GM12878 (cell line): ENCODE data around the gene CIDEC. TPM values are rescaled to one million over a fixed set of nuclear protein-coding genes. Genes with fewer than 3 reads are reported as not detected.
A peak's percentile ranks its signal among the peaks of the same experiment; 100 is the strongest.

ENCODE experiments used
- ATAC-seq: fragments of 200-7000 bp; cut with Tn5 transposase; 3 replicates; pipeline ENCODE4 v1.9.1; 2020; ENCODE audit warnings: mild to moderate bottlenecking, moderate library complexity
- BruUV-seq: library from RNA; stranded (reverse); fragments of 400-500 nt; replicated peaks from 2 replicates; lab custom pipeline; 2021; lab: Mats Ljungman, UMichigan
- CTCF ChIA-PET: fragments of 300-600 bp; sonication (Branson Sonifier 250); formaldehyde crosslinking; extraction: SDS; loops from one replicate; lab custom pipeline; 2021; ENCODE audit warnings: inconsistent platforms; lab: Yijun Ruan, JAX
- POLR2A ChIA-PET: fragments of 350-600 bp; formaldehyde crosslinking; extraction: SDS; loops from one replicate; lab custom pipeline; 2021; ENCODE audit warnings: inconsistent platforms; lab: Charles Lee
- RAD21 ChIA-PET: fragments of 300-600 bp; sonication (Branson Sonifier 250); formaldehyde crosslinking; loops from one replicate; lab custom pipeline; 2023; ENCODE audit warnings: antibody characterized with exemption; ENCODE audit not compliant: unreplicated experiment; lab: Charles Lee
- SMC1A ChIA-PET: fragments of 300-600 bp; sonication (Branson Sonifier 250); formaldehyde crosslinking; loops from one replicate; lab custom pipeline; 2023; ENCODE audit not compliant: unreplicated experiment, uncharacterized antibody; lab: Charles Lee
- DNase-seq: peaks from one replicate; pipeline ENCODE4 v3.0.0-alpha.2; 2011; ENCODE audit warnings: low read depth, low spot score
- FAIRE-seq: peaks from 3 replicates; lab custom pipeline; 2011; peaks lifted over from hg19 to GRCh38; lab: Jason Lieb, UNC
- H2AFZ ChIP-seq: 2 replicates; pipeline ENCODE4 v1.6.0; 2011; ENCODE audit warnings: low read depth, low read length, control low read depth; ENCODE audit not compliant: control insufficient read depth
- H3K27ac ChIP-seq: 2 replicates; pipeline ENCODE4 v1.5.1; 2011; ENCODE audit warnings: control low read depth; ENCODE audit not compliant: control insufficient read depth, insufficient read depth
- H3K27me3 ChIP-seq, 2 experiments: replicated peaks in 1 of 2; 2 replicates each; pipeline versions ENCODE4 v1.6.0 to v1.6.1; 2011; ENCODE audit warnings: low read length in 1 of 2; ENCODE audit not compliant: control insufficient read depth in 2 of 2, insufficient read depth in 2 of 2
- H3K36me3 ChIP-seq, 2 experiments: 2 replicates each; pipeline ENCODE4 v1.5.1; 2011; ENCODE audit warnings: low read length in 1 of 2; ENCODE audit not compliant: control insufficient read depth in 2 of 2, insufficient read depth in 2 of 2
- H3K4me1 ChIP-seq: 2 replicates; pipeline ENCODE4 v1.6.1; 2011; ENCODE audit warnings: mild to moderate bottlenecking, low read length, moderate library complexity, mixed read lengths; ENCODE audit not compliant: control insufficient read depth, insufficient read depth
- H3K4me2 ChIP-seq: 2 replicates; pipeline ENCODE4 v1.6.0; 2011; ENCODE audit warnings: control low read depth; ENCODE audit not compliant: control insufficient read depth, insufficient read depth
- H3K4me3 ChIP-seq: fragments of 200-600 bp; sonication (generic); 2 replicates; pipeline ENCODE4 v1.5.1; 2016
- H3K79me2 ChIP-seq: 2 replicates; pipeline ENCODE4 v1.6.0; 2011; ENCODE audit warnings: low read length; ENCODE audit not compliant: control insufficient read depth, insufficient read depth
- H3K9ac ChIP-seq: 2 replicates; pipeline ENCODE4 v1.8.0; 2011; ENCODE audit warnings: low read length, control low read depth, mixed read lengths; ENCODE audit not compliant: control insufficient read depth, insufficient read depth
- H3K9me3 ChIP-seq: replicated peaks from 3 replicates; pipeline ENCODE4 v1.5.1; 2011; ENCODE audit warnings: mild to moderate bottlenecking, low read length; ENCODE audit not compliant: control insufficient read depth, insufficient read depth
- H4K20me1 ChIP-seq: 2 replicates; pipeline ENCODE4 v1.6.0; 2011; ENCODE audit not compliant: control insufficient read depth, insufficient read depth
- ASH2L ChIP-seq: fragments of 300-600, 200-600 bp; sonication (generic); IDR thresholded peaks from 2 replicates; pipeline ENCODE4 v1.6.1; 2017; ENCODE audit warnings: low read depth, mild to moderate bottlenecking, borderline replicate concordance
- ESRRA ChIP-seq: IDR thresholded peaks from 2 replicates; pipeline ENCODE4 v1.6.1; 2012; ENCODE audit warnings: mild to moderate bottlenecking, low read length, improper control_type of control experiment
- FOXM1 ChIP-seq: IDR thresholded peaks from 2 replicates; pipeline ENCODE4 v1.6.1; 2012; ENCODE audit warnings: low read depth, mild to moderate bottlenecking, inconsistent platforms, low read length, moderate library complexity
- IKZF1 ChIP-seq: fragments of 450-650 bp; conservative IDR thresholded peaks from 2 replicates; pipeline ENCODE4 v1.6.1; 2017; ENCODE audit warnings: antibody characterized with exemption, mild to moderate bottlenecking
- IKZF2 ChIP-seq, 2 experiments: fragments of 450-650 bp; IDR thresholded peaks; 2 replicates each; pipeline ENCODE4 v1.6.1; 2017; ENCODE audit warnings: mild to moderate bottlenecking in 2 of 2, moderate library complexity in 2 of 2
- KLF5 ChIP-seq: fragments of 450-650 bp; IDR thresholded peaks from 2 replicates; pipeline ENCODE4 v1.6.1; 2014; ENCODE audit warnings: mild to moderate bottlenecking; ENCODE audit not compliant: partially characterized antibody
- LARP7 ChIP-seq: fragments of 450-650 bp; IDR thresholded peaks from 2 replicates; pipeline ENCODE4 v1.6.1; 2017; ENCODE audit warnings: mild to moderate bottlenecking
- MLLT1 ChIP-seq: fragments of 450-650 bp; IDR thresholded peaks from 2 replicates; pipeline ENCODE4 v1.6.1; 2016; ENCODE audit warnings: mild to moderate bottlenecking
- MTA2 ChIP-seq: fragments of 450-650 bp; IDR thresholded peaks from 2 replicates; pipeline ENCODE4 v1.6.1; 2016; ENCODE audit warnings: low read depth, mild to moderate bottlenecking, moderate library complexity
- NFIC ChIP-seq: IDR thresholded peaks from 2 replicates; pipeline ENCODE4 v1.6.1; 2012; ENCODE audit warnings: low read depth, mild to moderate bottlenecking, inconsistent platforms, low read length, moderate library complexity
- NR2C1 ChIP-seq: fragments of 450-650 bp; IDR thresholded peaks from 2 replicates; pipeline ENCODE4 v1.6.1; 2017; ENCODE audit warnings: antibody characterized with exemption, mild to moderate bottlenecking, moderate library complexity
- NR2F1 ChIP-seq: fragments of 450-650 bp; conservative IDR thresholded peaks from 2 replicates; pipeline ENCODE4 v1.6.1; 2017; ENCODE audit warnings: mild to moderate bottlenecking
- RELA ChIP-seq: fragments of 450-650 bp; IDR thresholded peaks from 2 replicates; pipeline ENCODE4 v1.8.0; 2014; ENCODE audit warnings: borderline replicate concordance; ENCODE audit not compliant: partially characterized antibody
- SKIL ChIP-seq: fragments of 450-650 bp; IDR thresholded peaks from 2 replicates; pipeline ENCODE4 v1.6.1; 2017; ENCODE audit warnings: mild to moderate bottlenecking, low read depth, inconsistent platforms; ENCODE audit not compliant: poor library complexity, severe bottlenecking
- SPI1 ChIP-seq: IDR thresholded peaks from 2 replicates; pipeline ENCODE4 v1.6.1; 2011; ENCODE audit warnings: low read depth, mild to moderate bottlenecking, low read length, moderate library complexity, borderline replicate concordance; ENCODE audit not compliant: insufficient read depth
- ZNF592 ChIP-seq: fragments of 450-650 bp; IDR thresholded peaks from 2 replicates; pipeline ENCODE4 v1.6.1; 2017; ENCODE audit warnings: mild to moderate bottlenecking, moderate library complexity
- WGBS: methylation state at CpG from one replicate; pipeline ENCODE4 v1.1.6; 2016; ENCODE audit warnings: low lambda C conversion rate; ENCODE audit not compliant: insufficient replicate concordance, insufficient coverage; ENCODE audit errors: missing lambda C conversion rate; 5-methylcytosine and 5-hydroxymethylcytosine counted together
- in situ Hi-C: fragments of 300-500 bp; cut with MboI; formaldehyde crosslinking; loops from 9 replicates; pipeline ENCODE4 v1.14.3; 2018; ENCODE audit warnings: mixed read lengths
- intact Hi-C: fragments of 100-400 bp; cut with micrococcal nuclease; formaldehyde crosslinking; loops from one replicate; pipeline ENCODE4 v1.14.2; 2022; ENCODE audit not compliant: unreplicated experiment
- polyA plus RNA-seq, 11 experiments: library from polyadenylated mRNA; depleted of rRNA in 4 of 11; unstranded in 6 of 11; stranded (reverse) in 5 of 11; fragments of >200 nt; fragmentation: Nextera tagmentation in 4 of 11; fragmentation: Illumina TruSeq in 1 of 11; extraction: Ambion mirVana in 4 of 11; extraction: Trizol in 1 of 11; gene quantifications; 1 replicate in 1 of 11; 2 replicates in 10 of 11; pipeline versions ENCODE4 v1.2.1 to v1.2.3, GENCODE V29; 2011 to 2016; ENCODE audit warnings: inconsistent platforms in 2 of 11, missing spikeins in 2 of 11, low read depth in 1 of 11
- total RNA-seq, 4 experiments: library from RNA; depleted of rRNA in 3 of 4; stranded (reverse); fragments of >200 nt in 3 of 4; fragmentation: Illumina TruSeq in 1 of 4; extraction: Trizol in 1 of 4; gene quantifications; 2 replicates each; pipeline versions ENCODE4 v1.2.1 to v1.2.3, GENCODE V29; 2013 to 2021

CIDEC gene
- total and polyA plus RNA-seq, 10 of the 15 experiments (the other 5 are each of a cell fraction or from before 2014, with no cell fraction given), result 0.10 to 0.49 TPM; not detected in 8

- RAD21 ChIA-PET, result no interaction called here
- CTCF ChIA-PET, result interaction anchor here (1.2 kb wide), 1 partner anchor 211 kb away, joined by 4 read pairs; no protein-coding TSS in a partner anchor
- Histone ChIP-seq H3K79me2 (no peaks in the 10 kb centered on the region), H3K27me3 (no peaks in the 10 kb centered on the region), H2AFZ (peak overlapping the region; percentile 48; the same call in 1 of the 2 replicates), H3K4me2 (peak overlapping the region; percentile 23; the same call in 1 of the 2 replicates), H3K9ac (no peak overlapping the region), H3K4me1 (peaks cover 8% of the 10 kb centered on the region), H3K9me3 (no peaks in the 10 kb centered on the region), H3K36me3 (no peaks in the 10 kb centered on the region), H4K20me1 (no peaks in the 10 kb centered on the region), H3K4me3 (no peak overlapping the region), H3K27ac (no peak overlapping the region)
- in situ Hi-C loops, result no loop called here
- DNase-seq, result no peak
- POLR2A ChIA-PET, result interaction anchor here (1.2 kb wide), 1 partner anchor 16 kb away, joined by 4 read pairs; no protein-coding TSS in a partner anchor
- BruUV-seq, result no TSS peak
- 49% methylated on average over 7 of the region's 7 CpGs for WGBS
- no peak for FAIRE-seq
- SMC1A ChIA-PET, result no interaction called here
- peak; percentile 65 for ATAC-seq
- intact Hi-C loops, result no loop called here
- TF ChIP-seq MTA2, result 0 out of 2 replicates have a peak, but pooled peaks have one; percentile 17
- no peak for TF ChIP-seq NFIC
- TF ChIP-seq ESRRA, result no peak
- TF ChIP-seq KLF5, result no peak
- no peak for TF ChIP-seq NR2F1
- no peak for TF ChIP-seq LARP7
- TF ChIP-seq IKZF1, result 0 out of 2 replicates have a peak, but pooled peaks have one; percentile 25
- TF ChIP-seq FOXM1, result no peak
- TF ChIP-seq RELA, result peak; percentile 38
- TF ChIP-seq SKIL, result no peak
- 0 out of 4 replicates have a peak, but pooled peaks of 1 of the 2 experiments have one; percentile 10 for TF ChIP-seq IKZF2 (IDR thresholded peaks at IDR 0.05)
- TF ChIP-seq ASH2L, result no peak
- peak; percentile 95 for TF ChIP-seq MLLT1
- peak; percentile 37; the same call in 1 of the 2 replicates for TF ChIP-seq SPI1
- TF ChIP-seq NR2C1, result no peak
- no peak for TF ChIP-seq ZNF592
These were observed 29.4 kb upstream of the CIDEC start for GRCh38 chr3:9909221-9910013.
